GM21381 (cell line): ENCODE data around the gene CMTM4.
"Not testable (repeated sequence)": the region's sequence is repeated elsewhere in the genome, so short reads cannot be mapped to it uniquely, and the experiment has no call there.

Source experiments
- ATAC-seq: cut with Tn5 transposase; IDR thresholded peaks from one replicate; pipeline ENCODE4 v1.9.1; 2021; ENCODE audit warnings: mild to moderate bottlenecking, moderate library complexity; ENCODE audit not compliant: unreplicated experiment

CMTM4 gene

GRCh38 chr16:66596986-66597848 lies 99.3 kb downstream of the CMTM4 start:
- ATAC-seq, result no peak

GRCh38 chr16:66596559-66596958 lies 100.0 kb downstream of the CMTM4 start:
- not testable (repeated sequence) for ATAC-seq

GRCh38 chr16:66594739-66595138 lies 101.8 kb downstream of the CMTM4 start:
- no peak for ATAC-seq

GRCh38 chr16:66592814-66593213 lies 103.7 kb downstream of the CMTM4 start:
- ATAC-seq, result no peak

GRCh38 chr16:66592241-66592640 lies 104.3 kb downstream of the CMTM4 start:
- ATAC-seq, result no peak

- no peak for ATAC-seq
These were observed 105.5 kb downstream of the CMTM4 start for GRCh38 chr16:66591018-66591417.

- ATAC-seq, result no peak
These were observed 106.2 kb downstream of the CMTM4 start for GRCh38 chr16:66590322-66590721.

GRCh38 chr16:66588981-66589713 lies 107.4 kb downstream of the CMTM4 start:
- ATAC-seq, result peak; percentile 77

GRCh38 chr16:66587881-66588600 lies 108.5 kb downstream of the CMTM4 start:
- no peak for ATAC-seq

- ATAC-seq, result no peak
These were observed 110.9 kb downstream of the CMTM4 start for GRCh38 chr16:66585481-66586239.

GRCh38 chr16:66581246-66581952 lies 115.1 kb downstream of the CMTM4 start:
- no peak for ATAC-seq

GRCh38 chr16:66580605-66581209 lies 115.8 kb downstream of the CMTM4 start:
- ATAC-seq, result no peak

GRCh38 chr16:66578651-66579531 lies 117.7 kb downstream of the CMTM4 start, which contains the start of gene CMTM2:
CMTM2 (plus strand) TSS chr16:66579463; CDS start chr16:66579608, 145 bp downstream.
- no peak for ATAC-seq

GRCh38 chr16:66576296-66576695 lies 120.2 kb downstream of the CMTM4 start:
- ATAC-seq, result no peak

- ATAC-seq, result no peak
These were observed 121.5 kb downstream of the CMTM4 start for GRCh38 chr16:66575060-66575459.

GRCh38 chr16:66574531-66574930 lies 122.0 kb downstream of the CMTM4 start:
- no peak for ATAC-seq

GRCh38 chr16:66574081-66574480 lies 122.5 kb downstream of the CMTM4 start:
- ATAC-seq, result no peak

- ATAC-seq, result no peak
These were observed 124.2 kb downstream of the CMTM4 start for GRCh38 chr16:66572356-66572755.
